Hepatocyte (in vitro differentiated cells): ENCODE results near the gene ABCC10.

Experiments used
- EZH2phosphoT487 ChIP-seq: fragments of 200-600 bp; sonication (generic); IDR thresholded peaks from one replicate; pipeline ENCODE4 v1.6.1; 2018; ENCODE audit warnings: antibody characterized with exemption, mild to moderate bottlenecking, low read depth, moderate library complexity; ENCODE audit not compliant: unreplicated experiment, severe bottlenecking
- TF ChIP-seq, protein P1 (sequence below): fragments of 200-600 bp; sonication (generic); IDR thresholded peaks from 2 replicates; pipeline ENCODE4 v1.5.1; 2016; ENCODE audit warnings: antibody characterized with exemption, mild to moderate bottlenecking; ENCODE audit not compliant: poor library complexity

DNA sequence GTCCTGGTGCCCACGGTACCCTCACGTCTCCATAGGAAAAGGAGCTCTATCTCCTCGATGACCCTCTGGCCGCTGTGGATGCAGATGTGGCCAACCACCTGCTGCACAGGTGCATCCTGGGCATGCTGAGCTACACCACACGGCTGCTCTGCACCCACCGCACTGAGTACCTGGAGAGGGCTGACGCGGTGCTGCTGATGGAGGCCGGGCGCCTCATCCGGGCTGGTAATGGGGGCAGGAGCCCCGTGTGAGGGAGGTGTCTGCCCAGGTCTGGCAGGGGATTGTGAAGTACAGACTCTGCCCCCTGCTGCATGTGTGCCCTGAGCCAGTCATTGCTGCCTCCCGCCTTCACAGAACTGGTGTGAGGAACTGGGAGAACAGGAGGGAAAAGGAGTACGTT is 15.6 kb downstream of the ABCC10 start:
- TF ChIP-seq, protein P1, sequence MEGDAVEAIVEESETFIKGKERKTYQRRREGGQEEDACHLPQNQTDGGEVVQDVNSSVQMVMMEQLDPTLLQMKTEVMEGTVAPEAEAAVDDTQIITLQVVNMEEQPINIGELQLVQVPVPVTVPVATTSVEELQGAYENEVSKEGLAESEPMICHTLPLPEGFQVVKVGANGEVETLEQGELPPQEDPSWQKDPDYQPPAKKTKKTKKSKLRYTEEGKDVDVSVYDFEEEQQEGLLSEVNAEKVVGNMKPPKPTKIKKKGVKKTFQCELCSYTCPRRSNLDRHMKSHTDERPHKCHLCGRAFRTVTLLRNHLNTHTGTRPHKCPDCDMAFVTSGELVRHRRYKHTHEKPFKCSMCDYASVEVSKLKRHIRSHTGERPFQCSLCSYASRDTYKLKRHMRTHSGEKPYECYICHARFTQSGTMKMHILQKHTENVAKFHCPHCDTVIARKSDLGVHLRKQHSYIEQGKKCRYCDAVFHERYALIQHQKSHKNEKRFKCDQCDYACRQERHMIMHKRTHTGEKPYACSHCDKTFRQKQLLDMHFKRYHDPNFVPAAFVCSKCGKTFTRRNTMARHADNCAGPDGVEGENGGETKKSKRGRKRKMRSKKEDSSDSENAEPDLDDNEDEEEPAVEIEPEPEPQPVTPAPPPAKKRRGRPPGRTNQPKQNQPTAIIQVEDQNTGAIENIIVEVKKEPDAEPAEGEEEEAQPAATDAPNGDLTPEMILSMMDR, result no peak
- TF ChIP-seq EZH2phosphoT487, result no peak
